ENCODE results near the gene DGCR2. TPM values are rescaled to one million over a fixed set of nuclear protein-coding genes. Genes with fewer than 3 reads are reported as not detected.

DGCR2 gene
- total and polyA plus RNA-seq, 2 of the 8 experiments (the other 6 are each of a cell fraction or from before 2014, with no cell fraction given): 42.3 to 62.2 TPM

- TF ChIP-seq CHD7 (IDR thresholded peaks at IDR 0.05; ENCODE audit: insufficient replicate concordance, low read length) (no peak), USF2 (IDR thresholded peaks at IDR 0.05; ENCODE audit: low read length) (no peak), ASH2L (IDR thresholded peaks at IDR 0.05; ENCODE audit: low read length) (no peak), MAX (IDR thresholded peaks at IDR 0.05) (no peak), SIN3A (conservative IDR thresholded peaks at IDR 0.05 in 1 of 2, IDR thresholded peaks at IDR 0.05 in 1 of 2; ENCODE audit: low read depth in 1 of 2, low read length in 2 of 2) (no peak), ATF2 (IDR thresholded peaks at IDR 0.05; ENCODE audit: low read length) (no peak), BACH1 (IDR thresholded peaks at IDR 0.05; ENCODE audit: low read length) (no peak), JUND (IDR thresholded peaks at IDR 0.05; ENCODE audit: low read length) (no peak), BRCA1 (IDR thresholded peaks at IDR 0.05; ENCODE audit: low read depth, low read length) (no peak)
These were observed 2.3 kb downstream of the DGCR2 start (continued) for GRCh38 chr22:19119949-19120348.

Data from H1 (cell line).